ENCODE measurements around the gene INPP5E. TPM values are rescaled to one million over a fixed set of nuclear protein-coding genes. Genes with fewer than 3 reads are reported as not detected.

Gene INPP5E
- total RNA-seq, 1 donor from 2014 or later, result 4.7 TPM

DNA sequence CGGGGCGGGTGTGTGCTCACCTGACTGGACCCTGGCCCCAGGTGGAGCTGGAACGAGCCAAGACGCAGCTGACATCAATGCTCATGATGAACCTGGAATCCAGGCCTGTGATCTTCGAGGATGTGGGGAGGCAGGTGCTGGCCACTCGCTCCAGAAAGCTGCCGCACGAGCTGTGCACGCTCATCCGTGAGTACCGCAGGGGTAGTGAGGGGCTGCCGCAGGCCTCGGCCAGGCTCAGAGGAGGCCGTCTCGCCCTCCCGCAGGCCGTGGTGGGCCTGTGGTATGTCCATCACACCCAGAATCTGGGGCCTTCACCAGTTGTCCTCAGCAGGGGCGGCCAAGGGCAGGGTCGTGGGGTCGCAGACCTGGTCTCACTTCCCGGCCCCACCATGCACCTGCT lies 17.9 kb downstream of the INPP5E start:
- H3K4me1 ChIP-seq (ENCODE audit: control insufficient read depth in 3 of 3, insufficient read depth in 3 of 3, low read length in 3 of 3), result no peaks in the 10 kb centered on the region
- H3K27me3 ChIP-seq (ENCODE audit: control insufficient read depth in 3 of 3, insufficient read depth in 3 of 3, low read length in 3 of 3), result no peaks in the 10 kb centered on the region
- H3K36me3 ChIP-seq (ENCODE audit: control insufficient read depth in 3 of 3, insufficient read depth in 3 of 3, low read length in 3 of 3), result peaks cover 64 to 76% (median 64%) of the 10 kb centered on the region in 3 donors
- no peak overlapping the region for H3K27ac ChIP-seq (ENCODE audit: low read depth, low read length)
- H3K9me3 ChIP-seq (ENCODE audit: control insufficient read depth in 3 of 3, low read length in 3 of 3), result no peaks in the 10 kb centered on the region
- H3K4me3 ChIP-seq (ENCODE audit: low read length in 3 of 3), result no peak overlapping the region
- H3K9ac ChIP-seq (ENCODE audit: low read depth in 1 of 3, low read length in 3 of 3), result no peak overlapping the region

DNA sequence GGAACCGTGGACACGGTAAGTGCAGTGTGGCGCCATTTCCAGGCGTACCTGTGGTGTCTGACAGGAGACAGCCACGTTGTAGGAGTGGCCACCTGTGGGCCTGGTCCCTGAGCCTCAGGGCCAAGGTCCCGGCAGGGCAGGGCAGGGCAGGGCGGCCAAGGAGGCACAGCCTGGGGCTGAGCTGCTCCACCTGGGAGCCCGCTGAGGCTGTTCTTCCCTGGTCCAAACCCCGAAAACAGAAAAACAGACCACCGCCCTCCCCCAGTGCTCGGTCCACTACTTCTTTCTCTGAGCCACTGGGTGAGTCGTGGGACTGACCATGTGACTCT lies 20.6 kb downstream of the INPP5E start:
- Histone ChIP-seq H3K27me3 (ENCODE audit: control insufficient read depth in 3 of 3, insufficient read depth in 3 of 3, low read length in 3 of 3) (no peaks in the 10 kb centered on the region), H3K36me3 (ENCODE audit: control insufficient read depth in 3 of 3, insufficient read depth in 3 of 3, low read length in 3 of 3) (peaks cover 80 to 88% (median 81%) of the 10 kb centered on the region in 3 donors), H3K9me3 (ENCODE audit: control insufficient read depth in 3 of 3, low read length in 3 of 3) (no peaks in the 10 kb centered on the region), H3K4me3 (ENCODE audit: low read length in 3 of 3) (no peak overlapping the region), H3K27ac (ENCODE audit: low read depth, low read length) (no peak overlapping the region), H3K9ac (ENCODE audit: low read depth in 1 of 3, low read length in 3 of 3) (no peak overlapping the region), H3K4me1 (ENCODE audit: control insufficient read depth in 3 of 3, insufficient read depth in 3 of 3, low read length in 3 of 3) (no peaks in the 10 kb centered on the region)

DNA sequence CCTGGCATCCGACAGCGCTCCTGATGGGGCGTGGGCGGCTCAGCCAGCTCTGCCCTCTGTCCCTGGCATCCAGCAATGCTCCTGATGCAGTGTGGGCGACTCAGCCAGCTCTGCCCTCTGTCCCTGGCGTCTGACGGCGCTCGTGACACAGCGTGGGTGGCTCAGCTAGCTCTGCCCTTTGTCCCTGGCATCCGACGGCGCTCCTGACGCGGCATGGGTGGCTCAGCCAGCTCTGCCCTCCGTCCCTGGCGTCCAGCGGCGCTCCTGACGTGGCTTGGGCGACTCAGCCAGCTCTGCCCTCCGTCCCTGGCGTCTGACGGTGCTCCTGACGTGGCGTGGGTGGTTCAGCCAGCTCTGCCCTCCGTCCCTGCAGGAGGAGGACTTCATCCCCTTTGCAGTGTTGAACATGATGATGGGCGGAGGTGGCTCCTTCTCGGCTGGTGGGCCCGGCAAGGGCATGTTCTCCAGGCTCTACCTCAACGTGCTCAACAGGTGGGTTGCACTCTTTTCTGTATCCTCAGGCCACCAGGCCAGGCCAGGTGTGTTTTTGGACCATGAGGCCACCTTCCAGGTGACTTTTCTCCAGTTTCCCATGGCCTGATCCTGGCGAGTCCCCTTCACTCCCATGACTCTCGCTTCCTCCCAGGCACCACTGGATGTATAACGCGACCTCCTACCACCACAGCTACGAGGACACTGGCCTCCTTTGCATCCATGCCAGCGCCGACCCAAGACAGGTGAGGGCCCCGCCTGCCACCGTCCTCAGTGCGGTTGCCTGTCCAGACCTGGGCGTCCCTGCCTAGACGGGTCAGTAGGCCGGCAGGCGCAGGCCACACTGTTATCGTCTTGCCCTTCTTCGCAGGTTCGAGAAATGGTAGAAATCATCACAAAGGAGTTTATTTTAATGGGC lies 21.2 kb downstream of the INPP5E start:
- H3K36me3 ChIP-seq (ENCODE audit: control insufficient read depth in 3 of 3, insufficient read depth in 3 of 3, low read length in 3 of 3), result peaks cover 81 to 90% (median 81%) of the 10 kb centered on the region in 3 donors
- no peaks in the 10 kb centered on the region for H3K27me3 ChIP-seq (ENCODE audit: control insufficient read depth in 3 of 3, insufficient read depth in 3 of 3, low read length in 3 of 3)
- H3K4me1 ChIP-seq (ENCODE audit: control insufficient read depth in 3 of 3, insufficient read depth in 3 of 3, low read length in 3 of 3), result no peaks in the 10 kb centered on the region
- no peak overlapping the region for H3K27ac ChIP-seq (ENCODE audit: low read depth, low read length)
- H3K4me3 ChIP-seq (ENCODE audit: low read length in 3 of 3), result no peak overlapping the region
- H3K9me3 ChIP-seq (ENCODE audit: control insufficient read depth in 3 of 3, low read length in 3 of 3), result no peaks in the 10 kb centered on the region
- no peak overlapping the region for H3K9ac ChIP-seq (ENCODE audit: low read depth in 1 of 3, low read length in 3 of 3)

DNA sequence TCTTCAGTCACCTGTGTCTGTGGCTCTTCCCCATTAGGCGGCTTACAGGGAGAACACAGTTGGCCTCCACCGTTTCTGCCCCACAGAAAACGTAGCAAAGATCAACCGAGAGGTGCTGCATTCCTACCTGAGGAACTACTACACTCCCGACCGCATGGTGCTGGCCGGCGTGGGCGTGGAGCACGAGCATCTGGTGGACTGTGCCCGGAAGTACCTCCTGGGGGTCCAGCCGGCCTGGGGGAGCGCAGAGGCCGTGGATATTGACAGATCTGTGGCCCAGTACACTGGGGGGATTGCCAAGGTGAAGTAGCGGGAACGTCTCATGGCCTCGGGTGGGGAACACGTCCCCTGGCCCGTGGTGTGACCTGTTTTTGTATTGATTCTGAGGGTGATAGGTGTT lies 22.7 kb downstream of the INPP5E start:
- peaks cover 73 to 86% (median 74%) of the 10 kb centered on the region in 3 donors for H3K36me3 ChIP-seq (ENCODE audit: control insufficient read depth in 3 of 3, insufficient read depth in 3 of 3, low read length in 3 of 3)
- no peaks in the 10 kb centered on the region for H3K27me3 ChIP-seq (ENCODE audit: control insufficient read depth in 3 of 3, insufficient read depth in 3 of 3, low read length in 3 of 3)
- H3K9me3 ChIP-seq (ENCODE audit: control insufficient read depth in 3 of 3, low read length in 3 of 3), result no peaks in the 10 kb centered on the region
- no peak overlapping the region for H3K9ac ChIP-seq (ENCODE audit: low read depth in 1 of 3, low read length in 3 of 3)
- no peak overlapping the region for H3K27ac ChIP-seq (ENCODE audit: low read depth, low read length)
- no peak overlapping the region for H3K4me3 ChIP-seq (ENCODE audit: low read length in 3 of 3)
- H3K4me1 ChIP-seq (ENCODE audit: control insufficient read depth in 3 of 3, insufficient read depth in 3 of 3, low read length in 3 of 3), result peaks cover under 1 to 7% (median 2%) of the 10 kb centered on the region in 3 donors

DNA sequence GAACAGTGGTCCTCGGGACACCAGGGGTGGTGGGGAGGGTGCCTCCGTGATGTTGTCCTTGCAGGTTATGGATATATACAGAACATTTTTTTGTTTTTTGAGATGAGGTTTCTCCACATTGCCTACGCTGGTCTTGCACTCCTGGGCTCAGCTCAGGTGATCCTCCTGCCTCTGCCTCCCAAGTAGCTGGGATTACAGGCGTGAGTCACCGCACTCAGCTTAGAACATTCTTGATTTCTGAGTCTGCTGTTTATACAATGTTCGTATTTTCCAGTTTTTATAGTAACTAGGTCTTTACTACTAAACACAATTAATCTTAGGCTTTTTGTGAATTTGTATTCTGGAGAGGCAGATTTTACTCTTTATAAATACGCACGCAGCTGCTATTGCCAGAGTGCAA lies 23.2 kb downstream of the INPP5E start:
- H3K4me1 ChIP-seq (ENCODE audit: control insufficient read depth in 3 of 3, insufficient read depth in 3 of 3, low read length in 3 of 3), result peaks cover 5 to 11% (median 7%) of the 10 kb centered on the region in 3 donors
- no peak overlapping the region for H3K4me3 ChIP-seq (ENCODE audit: low read length in 3 of 3)
- peaks cover 68 to 83% (median 74%) of the 10 kb centered on the region in 3 donors for H3K36me3 ChIP-seq (ENCODE audit: control insufficient read depth in 3 of 3, insufficient read depth in 3 of 3, low read length in 3 of 3)
- no peak overlapping the region for H3K27ac ChIP-seq (ENCODE audit: low read depth, low read length)
- H3K27me3 ChIP-seq (ENCODE audit: control insufficient read depth in 3 of 3, insufficient read depth in 3 of 3, low read length in 3 of 3), result no peaks in the 10 kb centered on the region
- no peaks in the 10 kb centered on the region for H3K9me3 ChIP-seq (ENCODE audit: control insufficient read depth in 3 of 3, low read length in 3 of 3)
- no peak overlapping the region for H3K9ac ChIP-seq (ENCODE audit: low read depth in 1 of 3, low read length in 3 of 3)

DNA sequence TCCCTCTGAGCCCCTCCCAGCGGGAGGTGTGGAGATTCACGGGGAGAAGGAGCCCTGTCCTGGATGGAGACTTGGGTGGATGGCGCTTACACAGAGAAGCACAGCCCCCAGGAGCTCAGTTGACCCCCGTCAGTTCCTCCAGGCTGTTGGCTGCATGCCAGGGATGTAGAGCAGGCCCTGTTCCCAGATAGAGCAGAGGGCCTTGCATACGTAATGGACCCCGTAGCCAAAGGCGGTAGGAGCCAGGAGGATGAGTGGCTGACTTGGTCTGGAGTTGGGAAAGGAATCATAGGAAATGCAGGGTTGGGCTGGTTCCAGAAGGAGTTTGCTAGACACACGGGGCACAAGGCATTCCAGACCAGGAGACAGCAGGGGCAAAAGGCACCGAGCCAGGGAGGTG lies 26.7 kb downstream of the INPP5E start:
- Histone ChIP-seq H3K27me3 (ENCODE audit: control insufficient read depth in 3 of 3, insufficient read depth in 3 of 3, low read length in 3 of 3) (no peaks in the 10 kb centered on the region), H3K4me3 (ENCODE audit: low read length in 3 of 3) (no peak overlapping the region), H3K9me3 (ENCODE audit: control insufficient read depth in 3 of 3, low read length in 3 of 3) (no peaks in the 10 kb centered on the region), H3K4me1 (ENCODE audit: control insufficient read depth in 3 of 3, insufficient read depth in 3 of 3, low read length in 3 of 3) (peaks cover 18 to 32% (median 19%) of the 10 kb centered on the region in 3 donors), H3K9ac (ENCODE audit: low read depth in 1 of 3, low read length in 3 of 3) (no peak overlapping the region), H3K36me3 (ENCODE audit: control insufficient read depth in 3 of 3, insufficient read depth in 3 of 3, low read length in 3 of 3) (peaks cover 47 to 55% (median 50%) of the 10 kb centered on the region in 3 donors), H3K27ac (ENCODE audit: low read depth, low read length) (no peak overlapping the region)

DNA sequence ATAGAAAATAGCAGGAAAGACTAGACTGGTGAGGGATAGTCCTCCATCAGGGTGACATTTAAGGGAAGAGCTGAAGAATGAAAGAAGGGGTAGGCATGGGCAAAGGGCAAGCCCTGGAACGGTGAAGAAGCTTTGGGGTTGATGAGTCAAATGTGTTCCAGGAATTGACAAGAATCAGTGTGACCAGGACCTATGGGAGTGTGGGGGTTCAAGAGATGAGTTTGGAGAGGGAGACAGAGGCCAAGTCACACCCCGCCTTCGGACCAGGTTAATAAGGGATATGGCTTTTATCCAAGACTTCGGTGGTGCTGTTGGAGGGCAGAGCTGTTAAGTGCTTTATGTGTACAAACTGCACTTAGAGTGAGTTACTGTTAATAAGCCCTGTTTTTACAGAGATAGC lies 28.3 kb downstream of the INPP5E start:
- Histone ChIP-seq H3K36me3 (ENCODE audit: control insufficient read depth in 3 of 3, insufficient read depth in 3 of 3, low read length in 3 of 3) (peaks cover 45 to 54% (median 47%) of the 10 kb centered on the region in 3 donors), H3K4me3 (ENCODE audit: low read length in 3 of 3) (peak overlapping the region; percentile 82 to 91 (median 89)), H3K27me3 (ENCODE audit: control insufficient read depth in 3 of 3, insufficient read depth in 3 of 3, low read length in 3 of 3) (no peaks in the 10 kb centered on the region), H3K27ac (ENCODE audit: low read depth, low read length) (peak overlapping the region; percentile 77), H3K9me3 (ENCODE audit: control insufficient read depth in 3 of 3, low read length in 3 of 3) (no peaks in the 10 kb centered on the region), H3K9ac (ENCODE audit: low read depth in 1 of 3, low read length in 3 of 3) (peak overlapping the region; percentile 85 to 95 (median 94)), H3K4me1 (ENCODE audit: control insufficient read depth in 3 of 3, insufficient read depth in 3 of 3, low read length in 3 of 3) (peaks cover 18 to 32% (median 19%) of the 10 kb centered on the region in 3 donors)

DNA sequence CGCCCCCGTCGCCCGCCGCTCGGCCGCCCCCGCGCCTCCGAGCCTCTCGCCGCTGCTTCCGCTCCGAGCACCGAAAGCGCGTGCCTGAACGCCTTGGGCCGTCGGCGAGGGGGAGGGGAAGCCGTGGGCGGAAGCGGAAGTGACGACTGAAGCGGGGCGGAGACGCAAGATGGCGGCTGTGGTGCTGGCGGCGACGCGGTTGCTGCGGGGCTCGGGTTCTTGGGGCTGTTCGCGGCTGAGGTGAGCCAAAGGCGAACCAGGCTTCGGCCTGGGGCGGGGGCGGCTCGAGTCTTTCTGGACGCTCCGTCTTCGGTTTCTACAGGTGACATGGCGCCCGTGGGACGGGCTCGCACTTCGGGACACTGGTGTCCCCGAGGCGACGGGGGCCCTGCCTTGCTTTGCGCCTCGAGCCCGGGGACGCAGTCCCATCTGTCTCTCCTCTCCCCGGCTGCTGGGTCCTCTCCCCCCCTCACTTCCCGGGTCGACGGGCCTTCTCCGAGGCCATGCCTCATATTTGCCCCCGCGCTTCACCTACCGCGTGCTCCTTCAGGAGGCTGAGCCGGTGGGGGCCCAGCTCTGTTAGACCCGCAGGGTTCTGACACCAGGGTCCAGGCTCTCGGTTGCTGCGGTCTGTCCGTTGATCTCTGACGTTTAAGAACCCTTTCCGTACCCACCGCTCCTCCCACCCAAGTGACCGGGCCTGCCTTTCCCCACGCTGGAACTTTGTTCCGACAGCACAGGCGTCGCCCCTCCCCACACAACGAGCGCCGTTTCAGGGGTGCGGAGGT lies 29.0 kb downstream of the INPP5E start, which contains the start of the genes ENTR1 and PMPCA:
Gene ENTR1, minus strand, starts transcription at position 115 of the 788 bp plus-strand sequence. CDS start 217 bp downstream, outside the sequence.
Gene PMPCA, plus strand, starts transcription at position 159 of the 788 bp plus-strand sequence. Its CDS starts 11 bp downstream, at position 170.
- H3K36me3 ChIP-seq (ENCODE audit: control insufficient read depth in 3 of 3, insufficient read depth in 3 of 3, low read length in 3 of 3), result peaks cover 41 to 51% (median 42%) of the 10 kb centered on the region in 3 donors
- peaks cover 18 to 32% (median 19%) of the 10 kb centered on the region in 3 donors for H3K4me1 ChIP-seq (ENCODE audit: control insufficient read depth in 3 of 3, insufficient read depth in 3 of 3, low read length in 3 of 3)
- H3K4me3 ChIP-seq (ENCODE audit: low read length in 3 of 3), result peak within 1 kb of the TSS; percentile 82 to 91 (median 89)
- no peaks in the 10 kb centered on the region for H3K9me3 ChIP-seq (ENCODE audit: control insufficient read depth in 3 of 3, low read length in 3 of 3)
- peak within 1 kb of the TSS; percentile 85 to 95 (median 94) for H3K9ac ChIP-seq (ENCODE audit: low read depth in 1 of 3, low read length in 3 of 3)
- no peaks in the 10 kb centered on the region for H3K27me3 ChIP-seq (ENCODE audit: control insufficient read depth in 3 of 3, insufficient read depth in 3 of 3, low read length in 3 of 3)
- H3K27ac ChIP-seq (ENCODE audit: low read depth, low read length), result peak within 1 kb of the TSS; percentile 77

DNA sequence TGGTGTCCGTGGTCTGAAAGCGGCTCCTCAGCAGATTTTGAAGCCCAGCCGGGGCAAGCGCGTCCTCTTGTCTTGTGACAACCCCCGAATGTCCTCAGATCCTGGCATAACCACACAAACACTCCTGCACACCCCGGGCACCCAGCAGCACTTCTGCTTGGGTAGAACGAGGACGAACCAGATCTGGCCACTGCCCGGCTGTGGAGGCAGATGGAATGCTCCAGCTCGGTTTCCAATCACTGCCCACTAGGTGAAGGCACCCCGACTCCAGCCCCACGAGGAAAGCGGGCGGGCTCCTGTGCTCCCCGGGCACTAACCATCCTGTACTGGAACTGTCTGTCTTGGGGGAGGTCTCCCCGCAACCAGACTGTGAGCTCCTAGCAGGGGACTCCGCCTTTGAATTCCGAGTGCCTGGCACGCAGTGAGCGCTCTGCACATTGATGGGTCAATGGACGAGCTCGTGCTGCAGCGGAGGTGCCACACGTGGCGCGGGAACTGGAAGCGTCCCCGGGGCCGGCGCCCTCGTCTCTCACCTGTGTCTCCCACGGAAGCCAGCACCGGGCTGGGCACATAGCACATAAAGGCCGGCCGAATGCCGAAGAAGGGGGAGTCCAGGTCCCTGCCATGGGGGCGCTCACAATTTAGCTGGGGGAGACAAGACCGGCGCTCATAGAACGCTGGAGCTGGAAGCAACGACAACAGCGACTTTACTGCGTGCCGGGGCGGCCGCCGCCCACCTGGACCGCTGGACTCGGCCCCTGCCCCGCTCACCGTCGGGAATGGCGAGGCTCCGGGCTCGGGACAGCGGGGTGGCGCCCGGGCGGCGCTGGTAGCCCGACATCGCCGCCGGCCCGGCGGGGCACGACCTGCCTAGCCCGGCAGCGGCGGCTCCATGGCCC lies 29.8 kb downstream of the INPP5E start:
- Histone ChIP-seq H3K27ac (ENCODE audit: low read depth, low read length) (peak overlapping the region; percentile 66), H3K4me3 (ENCODE audit: low read length in 3 of 3) (peak overlapping the region; percentile 78 to 82 (median 81)), H3K27me3 (ENCODE audit: control insufficient read depth in 3 of 3, insufficient read depth in 3 of 3, low read length in 3 of 3) (no peaks in the 10 kb centered on the region), H3K9ac (ENCODE audit: low read depth in 1 of 3, low read length in 3 of 3) (peak overlapping the region; percentile 76 to 88 (median 83)), H3K9me3 (ENCODE audit: control insufficient read depth in 3 of 3, low read length in 3 of 3) (no peaks in the 10 kb centered on the region), H3K4me1 (ENCODE audit: control insufficient read depth in 3 of 3, insufficient read depth in 3 of 3, low read length in 3 of 3) (peaks cover 18 to 32% (median 19%) of the 10 kb centered on the region in 3 donors), H3K36me3 (ENCODE audit: control insufficient read depth in 3 of 3, insufficient read depth in 3 of 3, low read length in 3 of 3) (peaks cover 44 to 53% (median 45%) of the 10 kb centered on the region in 3 donors)
